ENCODE measurements around the gene DVL1. TPM values are rescaled to one million over a fixed set of nuclear protein-coding genes. Genes with fewer than 3 reads are reported as not detected.

DVL1 gene
- total and polyA plus RNA-seq, 4 donors, result 39.2 to 79.1 (median 62.8) TPM

DNA sequence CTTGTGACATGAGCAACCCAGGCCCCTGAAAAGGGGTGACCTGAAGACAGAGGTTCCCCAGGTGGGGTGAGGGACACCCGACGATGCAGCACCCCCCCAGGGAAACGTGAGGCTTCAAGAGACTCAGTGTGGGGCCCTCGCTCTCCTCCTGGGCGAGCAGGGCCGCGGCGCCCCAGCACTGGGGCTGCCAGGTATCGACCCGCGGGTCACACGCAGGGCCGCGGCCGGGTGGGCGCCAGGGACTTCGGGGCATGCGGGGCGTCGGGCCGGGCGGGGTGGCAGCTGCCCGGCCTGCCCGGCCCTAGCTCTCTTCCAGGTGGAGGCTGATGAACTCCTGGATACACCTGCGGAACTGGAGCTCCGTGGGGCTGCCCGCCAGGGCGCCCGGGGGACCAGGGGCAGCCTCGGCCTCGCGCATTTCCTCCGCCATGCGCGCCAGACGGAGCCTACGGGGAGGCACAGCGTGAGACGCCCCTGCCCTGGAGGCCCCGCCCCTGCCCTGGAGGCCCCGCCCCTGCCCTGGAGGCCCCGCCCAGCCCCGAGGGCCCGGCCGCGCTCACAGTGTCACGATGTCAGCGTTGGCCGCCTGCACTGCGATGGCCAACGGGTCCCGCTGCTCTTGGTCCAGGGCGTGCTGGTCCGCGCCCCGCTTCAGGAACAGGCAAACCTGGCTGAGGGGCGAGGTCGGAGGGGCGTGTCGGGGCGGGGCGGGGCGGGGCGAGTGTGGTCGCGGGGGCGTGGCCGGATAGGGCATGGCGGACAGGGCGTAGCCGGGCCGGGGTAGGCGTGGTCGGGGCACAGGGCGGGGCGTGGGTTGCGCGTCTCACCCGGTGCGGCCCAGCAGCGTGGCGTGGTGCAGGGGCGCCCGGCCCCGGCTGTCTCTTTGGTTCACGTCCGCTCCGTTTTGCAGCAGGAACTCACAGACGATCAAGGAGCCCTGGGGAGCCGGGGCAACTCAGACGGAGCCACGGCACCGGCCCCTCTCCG lies 55.7 kb downstream of the DVL1 start:
- ATAC-seq (ENCODE audit: insufficient read depth, low FRiP score) (no peak), DNase-seq (peak in 1 of 3 donors; percentile 45)
- H3K36me3 ChIP-seq (ENCODE audit: control insufficient read depth in 4 of 4, insufficient read depth in 4 of 4, low read length in 4 of 4), result peaks cover 0 to 23% (median 4%) of the 10 kb centered on the region in 4 donors

GRCh38 chr1:1292851-1293250 lies 56.4 kb downstream of the DVL1 start:
- Histone ChIP-seq H3K9ac (ENCODE audit: insufficient read depth in 1 of 2, low read length in 2 of 2) (no peak overlapping the region), H3K27ac (ENCODE audit: low read depth in 1 of 2, low read length in 1 of 2) (no peak overlapping the region), H3K9me3 (ENCODE audit: control insufficient read depth in 4 of 4, insufficient read depth in 3 of 4, low read length in 3 of 4) (no peaks in the 10 kb centered on the region), H3K27me3 (ENCODE audit: control insufficient read depth in 3 of 3, insufficient read depth in 3 of 3, low read length in 2 of 3) (no peaks in the 10 kb centered on the region), H3K36me3 (ENCODE audit: control insufficient read depth in 4 of 4, insufficient read depth in 4 of 4, low read length in 4 of 4) (peaks cover 0 to 22% (median 4%) of the 10 kb centered on the region in 4 donors), H3K4me3 (no peak overlapping the region), H3K4me1 (ENCODE audit: control insufficient read depth in 5 of 5, insufficient read depth in 5 of 5, low read length in 5 of 5) (peaks cover 0 to 2% (median 0%) of the 10 kb centered on the region in 5 donors)
- no peak for TF ChIP-seq CTCF (IDR thresholded peaks at IDR 0.05; ENCODE audit: control extremely low read depth, extremely low read depth)
- 94 to 98% methylated on average over 18 of the region's 18 CpGs for WGBS, 2 donors
- ATAC-seq (ENCODE audit: insufficient read depth, low FRiP score) (no peak), DNase-seq (no peak)

More for the DNA sequence above, 55.7 kb downstream of the DVL1 start:
- 84 to 91% methylated on average over 85 to 94 of the region's 94 CpGs for WGBS, 2 donors
- H3K9me3 ChIP-seq (ENCODE audit: control insufficient read depth in 4 of 4, insufficient read depth in 3 of 4, low read length in 3 of 4), result no peaks in the 10 kb centered on the region
- no peak for TF ChIP-seq CTCF (IDR thresholded peaks at IDR 0.05; ENCODE audit: control extremely low read depth, extremely low read depth)
- H3K27ac ChIP-seq (ENCODE audit: low read depth in 1 of 2, low read length in 1 of 2), result no peak overlapping the region
- H3K4me1 ChIP-seq (ENCODE audit: control insufficient read depth in 5 of 5, insufficient read depth in 5 of 5, low read length in 5 of 5), result peaks cover 0 to 2% (median 0%) of the 10 kb centered on the region in 5 donors
- H3K9ac ChIP-seq (ENCODE audit: insufficient read depth in 1 of 2, low read length in 2 of 2), result no peak overlapping the region
- H3K27me3 ChIP-seq (ENCODE audit: control insufficient read depth in 3 of 3, insufficient read depth in 3 of 3, low read length in 2 of 3), result no peaks in the 10 kb centered on the region
- no peak overlapping the region for H3K4me3 ChIP-seq

- no peak for TF ChIP-seq CTCF (IDR thresholded peaks at IDR 0.05; ENCODE audit: control extremely low read depth, extremely low read depth)
- Histone ChIP-seq H3K4me1 (ENCODE audit: control insufficient read depth in 5 of 5, insufficient read depth in 5 of 5, low read length in 5 of 5) (peaks cover 0 to 2% (median 0%) of the 10 kb centered on the region in 5 donors), H3K27me3 (ENCODE audit: control insufficient read depth in 3 of 3, insufficient read depth in 3 of 3, low read length in 2 of 3) (peaks cover 0 to under 1% (median 0%) of the 10 kb centered on the region in 3 donors), H3K36me3 (ENCODE audit: control insufficient read depth in 4 of 4, insufficient read depth in 4 of 4, low read length in 4 of 4) (peaks cover 0 to 19% (median 4%) of the 10 kb centered on the region in 4 donors), H3K4me3 (no peak overlapping the region), H3K9me3 (ENCODE audit: control insufficient read depth in 4 of 4, insufficient read depth in 3 of 4, low read length in 3 of 4) (no peaks in the 10 kb centered on the region), H3K9ac (ENCODE audit: insufficient read depth in 1 of 2, low read length in 2 of 2) (no peak overlapping the region), H3K27ac (ENCODE audit: low read depth in 1 of 2, low read length in 1 of 2) (no peak overlapping the region)
- WGBS, 2 donors, result 90 to 93% methylated on average over 9 of the region's 9 CpGs
- DNase-seq (no peak), ATAC-seq (ENCODE audit: insufficient read depth, low FRiP score) (no peak)
These were observed 56.8 kb downstream of the DVL1 start for GRCh38 chr1:1292442-1292779.

All from lung (tissue), 12 donors.